Upper lobe of right lung (tissue), 1 donor: Measurements from ENCODE around the gene PNKD. TPM values are rescaled to one million over a fixed set of nuclear protein-coding genes. Genes with fewer than 3 reads are reported as not detected.

Source experiments
- ATAC-seq: fragments of 200-7000 bp; cut with Tn5 transposase; one replicate; pipeline ENCODE4 v1.9.1; 2020; ENCODE audit warnings: mild to moderate bottlenecking, moderate library complexity
- DNase-seq: peaks from one replicate; pipeline ENCODE4 v3.0.0-alpha.2; 2020
- H3K27ac ChIP-seq: fragments of 200-600 bp; one replicate; pipeline ENCODE4 v1.8.0; 2022
- H3K27me3 ChIP-seq: fragments of 200-600 bp; one replicate; pipeline ENCODE4 v1.8.0; 2022; ENCODE audit warnings: mild to moderate bottlenecking
- H3K36me3 ChIP-seq: fragments of 200-600 bp; one replicate; pipeline ENCODE4 v1.8.0; 2022
- H3K4me1 ChIP-seq: fragments of 200-600 bp; one replicate; pipeline ENCODE4 v1.8.0; 2022
- H3K4me3 ChIP-seq: fragments of 200-600 bp; one replicate; pipeline ENCODE4 v1.8.0; 2022; ENCODE audit warnings: mild to moderate bottlenecking
- H3K9me3 ChIP-seq: fragments of 200-600 bp; one replicate; pipeline ENCODE4 v1.8.0; 2022
- intact Hi-C: fragments of 100-400 bp; cut with DNase I; formaldehyde crosslinking; loops from one replicate; pipeline ENCODE4 v1.11.0; 2022
- total RNA-seq: library from RNA; stranded (reverse); fragmentation: NEBNext Ultra II Directional; extraction: Animal tissue kit (Norgen Biotek cat#: 25700); gene quantifications from one replicate; pipeline ENCODE4 v1.2.1, GENCODE V29; 2021
- TF ChIP-seq, protein P1 (sequence below): fragments of 200-600 bp; IDR thresholded peaks from one replicate; pipeline ENCODE4 v1.8.0; 2022; ENCODE audit warnings: antibody characterized with exemption
- donor health status: DM: no; HTN: yes; CAD: no; lungs with severe emphysema.

Gene PNKD
- total RNA-seq, 1 donor from 2014 or later = 65.4 TPM

- intact Hi-C loops = no loop called here
- Histone ChIP-seq H3K4me1 (peaks cover 35% of the 10 kb centered on the region), H3K27ac (no peak overlapping the region), H3K9me3 (no peaks in the 10 kb centered on the region), H3K36me3 (no peaks in the 10 kb centered on the region), H3K4me3 (no peak overlapping the region), H3K27me3 (no peaks in the 10 kb centered on the region)
- no peak for DNase-seq
- ATAC-seq = no peak
- TF ChIP-seq, protein P1, sequence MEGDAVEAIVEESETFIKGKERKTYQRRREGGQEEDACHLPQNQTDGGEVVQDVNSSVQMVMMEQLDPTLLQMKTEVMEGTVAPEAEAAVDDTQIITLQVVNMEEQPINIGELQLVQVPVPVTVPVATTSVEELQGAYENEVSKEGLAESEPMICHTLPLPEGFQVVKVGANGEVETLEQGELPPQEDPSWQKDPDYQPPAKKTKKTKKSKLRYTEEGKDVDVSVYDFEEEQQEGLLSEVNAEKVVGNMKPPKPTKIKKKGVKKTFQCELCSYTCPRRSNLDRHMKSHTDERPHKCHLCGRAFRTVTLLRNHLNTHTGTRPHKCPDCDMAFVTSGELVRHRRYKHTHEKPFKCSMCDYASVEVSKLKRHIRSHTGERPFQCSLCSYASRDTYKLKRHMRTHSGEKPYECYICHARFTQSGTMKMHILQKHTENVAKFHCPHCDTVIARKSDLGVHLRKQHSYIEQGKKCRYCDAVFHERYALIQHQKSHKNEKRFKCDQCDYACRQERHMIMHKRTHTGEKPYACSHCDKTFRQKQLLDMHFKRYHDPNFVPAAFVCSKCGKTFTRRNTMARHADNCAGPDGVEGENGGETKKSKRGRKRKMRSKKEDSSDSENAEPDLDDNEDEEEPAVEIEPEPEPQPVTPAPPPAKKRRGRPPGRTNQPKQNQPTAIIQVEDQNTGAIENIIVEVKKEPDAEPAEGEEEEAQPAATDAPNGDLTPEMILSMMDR = no peak
Observed at GRCh38 chr2:218320704-218321336, 50.5 kb downstream of the PNKD start.

DNA sequence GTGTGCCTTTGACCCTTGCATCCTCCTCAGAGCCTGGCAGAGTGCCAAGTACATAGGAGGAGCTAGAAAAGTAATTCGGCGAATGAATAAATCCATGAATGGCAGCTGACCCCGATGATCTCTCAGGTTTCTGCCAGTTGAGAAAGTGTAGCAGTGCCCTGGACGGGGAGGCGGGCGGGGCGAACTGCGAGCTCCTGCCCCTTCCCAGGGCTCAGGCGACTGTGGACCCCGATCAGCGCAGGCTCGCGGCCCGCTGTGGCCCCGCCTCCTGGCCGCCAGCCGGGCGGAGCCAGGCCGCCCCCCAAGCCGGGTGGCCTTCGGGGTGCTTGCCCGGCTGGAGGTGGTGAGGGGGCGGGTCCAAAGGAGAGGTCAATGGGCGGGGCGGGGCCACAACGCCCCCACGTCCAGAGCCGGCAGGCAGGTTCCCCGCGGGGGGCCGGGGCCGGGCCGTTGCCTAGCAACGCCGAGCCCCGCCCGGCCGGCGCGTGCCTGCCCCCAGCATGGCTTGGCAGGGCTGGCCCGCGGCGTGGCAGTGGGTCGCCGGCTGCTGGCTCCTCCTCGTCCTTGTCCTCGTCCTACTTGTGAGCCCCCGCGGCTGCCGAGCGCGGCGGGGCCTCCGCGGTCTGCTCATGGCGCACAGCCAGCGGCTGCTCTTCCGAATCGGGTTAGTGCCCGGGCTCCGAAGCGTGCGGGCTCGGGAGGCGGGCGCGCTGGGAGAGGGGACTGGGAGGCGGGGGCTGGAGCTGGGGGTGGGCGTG is 52.6 kb downstream of the PNKD start:
- peak overlapping the region; percentile 71 for H3K4me3 ChIP-seq
- H3K27me3 ChIP-seq = no peaks in the 10 kb centered on the region
- TF ChIP-seq, protein P1 = no peak
- peak; percentile 88 for ATAC-seq
- H3K4me1 ChIP-seq = peaks cover 34% of the 10 kb centered on the region
- DNase-seq = peak; percentile 93
- H3K9me3 ChIP-seq = no peaks in the 10 kb centered on the region
- H3K36me3 ChIP-seq = no peaks in the 10 kb centered on the region
- peak overlapping the region; percentile 82 for H3K27ac ChIP-seq
- intact Hi-C loops = no loop called here

GRCh38 chr2:218323526-218324472 is 53.5 kb downstream of the PNKD start:
- H3K4me3 ChIP-seq = peak overlapping the region; percentile 71
- TF ChIP-seq, protein P1 = no peak
- H3K4me1 ChIP-seq = peaks cover 37% of the 10 kb centered on the region
- intact Hi-C loops = no loop called here
- no peaks in the 10 kb centered on the region for H3K36me3 ChIP-seq
- H3K27ac ChIP-seq = peak overlapping the region; percentile 82
- H3K27me3 ChIP-seq = no peaks in the 10 kb centered on the region
- no peaks in the 10 kb centered on the region for H3K9me3 ChIP-seq
- DNase-seq (peak; percentile 80), ATAC-seq (peak; percentile 43)

DNA sequence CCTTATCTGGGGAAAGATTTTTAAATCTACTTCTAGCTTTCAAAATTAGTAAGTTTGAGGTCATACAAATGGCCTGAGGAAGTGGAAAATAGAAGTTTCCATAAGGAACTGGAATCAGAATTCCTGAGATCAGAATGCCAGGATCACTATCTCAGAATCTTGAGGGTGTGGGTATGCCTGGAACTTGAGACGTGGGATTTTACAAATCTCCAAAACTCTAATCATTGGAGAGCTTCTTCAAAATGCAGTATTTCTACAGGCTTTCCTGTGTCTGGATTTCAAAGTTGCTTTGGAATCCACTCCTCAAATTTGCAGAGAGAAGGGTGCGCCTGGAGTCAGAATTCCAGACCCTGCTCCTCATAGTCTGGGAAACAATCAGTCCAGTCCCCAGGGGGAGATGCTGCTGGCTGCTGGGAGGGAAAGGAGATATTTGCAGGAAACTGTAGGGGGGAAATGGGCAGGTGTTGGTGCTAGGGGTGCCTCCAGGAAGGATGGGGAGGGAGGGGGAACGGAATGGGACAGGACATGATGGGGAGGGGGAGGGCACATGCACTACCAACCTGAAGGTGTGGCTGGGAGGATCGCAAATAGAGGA is 55.3 kb downstream of the PNKD start:
- H3K27ac ChIP-seq = no peak overlapping the region

GRCh38 chr2:218326315-218326714 is 56.0 kb downstream of the PNKD start:
- Histone ChIP-seq H3K4me1 (peaks cover 52% of the 10 kb centered on the region), H3K36me3 (no peaks in the 10 kb centered on the region), H3K27me3 (no peaks in the 10 kb centered on the region), H3K4me3 (no peak overlapping the region), H3K27ac (no peak overlapping the region), H3K9me3 (no peaks in the 10 kb centered on the region)
- DNase-seq (no peak), ATAC-seq (no peak)
- TF ChIP-seq, protein P1 = no peak
- intact Hi-C loops = no loop called here

More for the DNA sequence above, 55.3 kb downstream of the PNKD start:
- Histone ChIP-seq H3K27me3 (no peaks in the 10 kb centered on the region), H3K4me3 (no peak overlapping the region), H3K36me3 (no peaks in the 10 kb centered on the region), H3K9me3 (no peaks in the 10 kb centered on the region), H3K4me1 (peaks cover 52% of the 10 kb centered on the region)
- ATAC-seq (no peak), DNase-seq (no peak)
- intact Hi-C loops = no loop called here
- TF ChIP-seq, protein P1 = no peak
